Endothelial cell of umbilical vein (primary cell): ENCODE measurements around the gene TRABD. TPM values are rescaled to one million over a fixed set of nuclear protein-coding genes. Genes with fewer than 3 reads are reported as not detected.

Experiments used
- BruUV-seq: library from RNA; stranded (reverse); fragments of 400-500 nt; replicated peaks from 2 replicates; lab custom pipeline; 2021; lab: Mats Ljungman, UMichigan
- CTCF ChIA-PET: fragments of 300-600, 350-600 bp; sonication (Branson Sonifier 250); formaldehyde crosslinking; loops from one replicate; lab custom pipeline; 2021; ENCODE audit warnings: antibody characterized with exemption, inconsistent platforms; lab: Charles Lee
- POLR2A ChIA-PET: fragments of 300-600, 350-600 bp; sonication (Branson Sonifier 250); formaldehyde crosslinking; loops from one replicate; lab custom pipeline; 2021; ENCODE audit warnings: antibody characterized with exemption, inconsistent platforms; lab: Charles Lee
- DNase-seq: peaks from one replicate; pipeline ENCODE4 v3.0.0-alpha.2; 2011; ENCODE audit warnings: low read depth, low spot score
- FAIRE-seq: peaks from 2 replicates; lab custom pipeline; 2011; peaks lifted over from hg19 to GRCh38; lab: Jason Lieb, UNC
- H2AFZ ChIP-seq: 2 replicates; pipeline ENCODE4 v1.6.0; 2012; ENCODE audit warnings: low read depth, low read length, control low read depth, inconsistent platforms
- H3K27ac ChIP-seq: 2 replicates; pipeline ENCODE4 v1.5.1; 2011; ENCODE audit warnings: low read depth, mild to moderate bottlenecking, control low read depth, low read length, moderate library complexity; ENCODE audit not compliant: insufficient read depth
- H3K27me3 ChIP-seq, 2 experiments: 2 replicates each; pipeline versions ENCODE4 v1.6.0 to v1.6.1; 2011; ENCODE audit warnings: low read length in 2 of 2, mixed read lengths in 1 of 2; ENCODE audit not compliant: control insufficient read depth in 2 of 2, insufficient read depth in 2 of 2
- H3K36me3 ChIP-seq, 2 experiments: 2 replicates in 1 of 2; 3 replicates in 1 of 2; pipeline ENCODE4 v1.5.1; 2011; ENCODE audit warnings: low read length in 2 of 2, mild to moderate bottlenecking in 1 of 2, moderate library complexity in 1 of 2; ENCODE audit not compliant: control insufficient read depth in 2 of 2, insufficient read depth in 2 of 2; ENCODE audit errors: extremely low read depth in 1 of 2
- H3K4me1 ChIP-seq: 3 replicates; pipeline ENCODE4 v1.5.1; 2011; ENCODE audit warnings: mild to moderate bottlenecking, low read length; ENCODE audit not compliant: control insufficient read depth, insufficient read depth; ENCODE audit errors: extremely low read depth
- H3K4me2 ChIP-seq: 2 replicates; pipeline ENCODE4 v1.6.1; 2011; ENCODE audit warnings: low read length, control low read depth, mixed read lengths; ENCODE audit not compliant: insufficient read depth
- H3K4me3 ChIP-seq, 3 experiments: fragments of 200-600 bp in 1 of 3; sonication (generic), shearing (Covaris generic) in 1 of 3; replicated peaks in 1 of 3; 2 replicates each; pipeline ENCODE4 v1.5.1; 2011 to 2016; ENCODE audit warnings: control low read depth in 3 of 3, low read length in 3 of 3, mild to moderate bottlenecking in 2 of 3, inconsistent platforms in 1 of 3, low read depth in 1 of 3, moderate library complexity in 1 of 3; ENCODE audit not compliant: insufficient read depth in 1 of 3
- H3K79me2 ChIP-seq: 2 replicates; pipeline ENCODE4 v1.6.0; 2012; ENCODE audit warnings: low read length, inconsistent platforms; ENCODE audit not compliant: control insufficient read depth, insufficient read depth
- H3K9ac ChIP-seq: replicated peaks from 2 replicates; pipeline ENCODE3; 2011; ENCODE audit warnings: low read length, control low read depth; ENCODE audit not compliant: insufficient read depth; ENCODE audit errors: extremely low read depth
- H3K9me1 ChIP-seq: replicated peaks from 3 replicates; pipeline ENCODE4 v1.6.0; 2011; ENCODE audit warnings: mild to moderate bottlenecking, low read length; ENCODE audit not compliant: control insufficient read depth, insufficient read depth; ENCODE audit errors: extremely low read depth
- H3K9me3 ChIP-seq: replicated peaks from 2 replicates; pipeline ENCODE4 v1.5.1; 2012; ENCODE audit warnings: low read length, inconsistent platforms; ENCODE audit not compliant: control insufficient read depth, insufficient read depth
- H4K20me1 ChIP-seq: replicated peaks from 2 replicates; pipeline ENCODE3; 2011; ENCODE audit warnings: mild to moderate bottlenecking, low read length; ENCODE audit not compliant: control insufficient read depth, insufficient read depth; ENCODE audit errors: extremely low read depth
- FOS ChIP-seq: IDR thresholded peaks from 2 replicates; pipeline ENCODE4 v1.6.1; 2011; ENCODE audit warnings: mild to moderate bottlenecking, low read length, moderate library complexity, borderline replicate concordance; ENCODE audit not compliant: insufficient read depth
- GATA2 ChIP-seq: IDR thresholded peaks from 2 replicates; pipeline ENCODE4 v1.7.0; 2011; ENCODE audit warnings: low read depth, mild to moderate bottlenecking, moderate library complexity, mixed read lengths, low read length; ENCODE audit not compliant: insufficient read length, insufficient read depth
- MYC ChIP-seq: IDR thresholded peaks from one replicate; pipeline ENCODE4 v1.6.1; 2011; ENCODE audit warnings: mild to moderate bottlenecking, low read depth, low read length
- POLR2A ChIP-seq: IDR thresholded peaks from 2 replicates; pipeline ENCODE4 v1.6.1; 2012; ENCODE audit warnings: low read depth, mild to moderate bottlenecking, control low read depth, low read length
- POLR2AphosphoS5 ChIP-seq: IDR thresholded peaks from 2 replicates; pipeline ENCODE4 v1.6.1; 2012; ENCODE audit warnings: low read depth, mild to moderate bottlenecking, control low read depth, low read length, moderate library complexity; ENCODE audit not compliant: insufficient read depth
- dilution Hi-C: fragments of 300-500 bp; cut with MboI; formaldehyde crosslinking; loops from one replicate; pipeline ENCODE4 v1.15.0; 2019; ENCODE audit warnings: low sequenced_read_pairs; ENCODE audit not compliant: extremely low pct_ligation_motif_present
- intact Hi-C: fragments of 100-400 bp; cut with micrococcal nuclease; formaldehyde crosslinking; loops from one replicate; pipeline ENCODE4 v1.10.0; 2022
- polyA plus RNA-seq, 4 experiments: library from polyadenylated mRNA; depleted of rRNA in 3 of 4; stranded (reverse) in 3 of 4; unstranded in 1 of 4; fragments of >200 nt; gene quantifications; 2 replicates each; pipeline versions ENCODE4 v1.2.1 to v1.2.3, GENCODE V29; 2011 to 2012; ENCODE audit warnings: missing spikeins in 1 of 4
- total RNA-seq: library from RNA; stranded (reverse); gene quantifications from 2 replicates; pipeline ENCODE4 v1.2.3, GENCODE V29; 2021

TRABD gene
- total and polyA plus RNA-seq, 2 donors (not counting 3 experiments of a cell fraction or from before 2014, with no cell fraction given): 46.8 to 48.4 TPM

- Histone ChIP-seq H3K4me2 (no peak overlapping the region), H3K9me1 (no peaks in the 10 kb centered on the region), H3K4me3 (no peak overlapping the region), H2AFZ (no peak overlapping the region), H3K4me1 (peaks cover 19% of the 10 kb centered on the region), H4K20me1 (no peaks in the 10 kb centered on the region), H3K79me2 (peaks cover 15% of the 10 kb centered on the region), H3K9me3 (no peaks in the 10 kb centered on the region), H3K9ac (no peak overlapping the region), H3K27ac (no peak overlapping the region), H3K27me3 (no peaks in the 10 kb centered on the region), H3K36me3 (no peaks in the 10 kb centered on the region)
- BruUV-seq: no TSS peak
- no peak for FAIRE-seq
- TF ChIP-seq FOS (no peak), MYC (no peak)
- DNase-seq: no peak
- CTCF ChIA-PET: no interaction called here
- dilution Hi-C loops (no loop called here), intact Hi-C loops (no loop called here)
- POLR2A ChIA-PET: no interaction called here
Measured at GRCh38 chr22:50182176-50183081, 3.3 kb upstream of the TRABD start.

GRCh38 chr22:50183141-50183971 is 2.4 kb upstream of the TRABD start:
- FAIRE-seq: no peak

More at GRCh38 chr22:50183141-50183971, 2.4 kb upstream of the TRABD start:
- Histone ChIP-seq H3K4me1 (peaks cover 19% of the 10 kb centered on the region), H3K27ac (no peak overlapping the region), H3K79me2 (peaks cover 23% of the 10 kb centered on the region), H3K36me3 (no peaks in the 10 kb centered on the region), H3K9me1 (no peaks in the 10 kb centered on the region), H3K27me3 (no peaks in the 10 kb centered on the region), H3K4me2 (no peak overlapping the region), H3K4me3 (no peak overlapping the region), H3K9ac (no peak overlapping the region), H4K20me1 (no peaks in the 10 kb centered on the region), H2AFZ (no peak overlapping the region), H3K9me3 (no peaks in the 10 kb centered on the region)
- TF ChIP-seq GATA2 (no peak), POLR2A (no peak), POLR2AphosphoS5 (no peak)
- DNase-seq: no peak
- intact Hi-C loops: no loop called here
- dilution Hi-C loops: no loop called here
- CTCF ChIA-PET: interaction anchor here (1.2 kb wide), 2 partner anchors 34 to 153 kb away, joined by 5 to 6 read pairs; no protein-coding TSS in a partner anchor
- POLR2A ChIA-PET: no interaction called here
- BruUV-seq: no TSS peak
